GM20431 (cell line): ENCODE data around the gene SEC16B.

Experiments used
- in situ Hi-C: fragments of 300-500 bp; cut with MseI, MboI; formaldehyde crosslinking; loops from one replicate; pipeline ENCODE4 v1.15.0; 2020; ENCODE audit warnings: low sequenced_read_pairs; ENCODE audit not compliant: unreplicated experiment

SEC16B gene

GRCh38 chr1:177981200-177981599, 11.3 kb upstream of the SEC16B start:
- in situ Hi-C loops, result no loop called here

GRCh38 chr1:177979272-177979671, 9.4 kb upstream of the SEC16B start:
- in situ Hi-C loops, result no loop called here

GRCh38 chr1:177978530-177978929, 8.7 kb upstream of the SEC16B start:
- in situ Hi-C loops, result no loop called here

GRCh38 chr1:177977141-177977540, 7.3 kb upstream of the SEC16B start:
- in situ Hi-C loops, result no loop called here

- in situ Hi-C loops, result no loop called here
Observed at GRCh38 chr1:177976596-177976995, 6.7 kb upstream of the SEC16B start.

GRCh38 chr1:177975588-177976495, 6.0 kb upstream of the SEC16B start:
- in situ Hi-C loops, result no loop called here

GRCh38 chr1:177973585-177973984, 3.7 kb upstream of the SEC16B start:
- in situ Hi-C loops, result no loop called here

GRCh38 chr1:177969109-177969508, 749 bp downstream of the SEC16B start:
- in situ Hi-C loops, result no loop called here

- in situ Hi-C loops, result no loop called here
Observed at GRCh38 chr1:177966199-177966598, 3.7 kb downstream of the SEC16B start.

- in situ Hi-C loops, result no loop called here
Observed at GRCh38 chr1:177965293-177965692, 4.6 kb downstream of the SEC16B start.

GRCh38 chr1:177964336-177964735, 5.5 kb downstream of the SEC16B start:
- in situ Hi-C loops, result no loop called here

- in situ Hi-C loops, result no loop called here
Observed at GRCh38 chr1:177960939-177961622, 8.8 kb downstream of the SEC16B start.

GRCh38 chr1:177959811-177960515, 9.9 kb downstream of the SEC16B start:
- in situ Hi-C loops, result no loop called here

- in situ Hi-C loops, result no loop called here
Observed at GRCh38 chr1:177958092-177958491, 11.8 kb downstream of the SEC16B start.

- in situ Hi-C loops, result no loop called here
Observed at GRCh38 chr1:177954076-177954475, 15.8 kb downstream of the SEC16B start.

GRCh38 chr1:177953549-177953948, 16.3 kb downstream of the SEC16B start:
- in situ Hi-C loops, result no loop called here

- in situ Hi-C loops, result no loop called here
Observed at GRCh38 chr1:177952691-177953090, 17.2 kb downstream of the SEC16B start.

GRCh38 chr1:177952249-177952648, 17.6 kb downstream of the SEC16B start:
- in situ Hi-C loops, result no loop called here

- in situ Hi-C loops, result no loop called here
Observed at GRCh38 chr1:177950506-177950905, 19.4 kb downstream of the SEC16B start.

GRCh38 chr1:177948336-177948972, 21.4 kb downstream of the SEC16B start:
- in situ Hi-C loops, result loop anchor here (25.0 kb wide), 1 partner anchor 1061 kb away; no protein-coding TSS in a partner anchor
